ENCODE measurements around the gene TFDP2. TPM values are rescaled to one million over a fixed set of nuclear protein-coding genes. Genes with fewer than 3 reads are reported as not detected.

Gene TFDP2
- total and polyA plus RNA-seq, 9 of the 15 experiments (the other 6 are each of a cell fraction or from before 2014, with no cell fraction given), result 95.6 to 179 (median 126) TPM

- no peak for TF ChIP-seq BCLAF1 (IDR thresholded peaks at IDR 0.05; ENCODE audit: borderline replicate concordance in 1 of 2, control insufficient read depth in 1 of 2, low read depth in 2 of 2, low read length in 1 of 2)
- no peak for TF ChIP-seq BHLHE40 (IDR thresholded peaks at IDR 0.05; ENCODE audit: low read length)
These were observed 113.9 kb downstream of the TFDP2 start (continued) for GRCh38 chr3:142035308-142035922.

- FAIRE-seq, result peak; percentile 11
- in situ Hi-C loops (cut with MboI), result no loop called here
- no peak for TF ChIP-seq OTX1 (CRISPR knock-in tag; IDR thresholded peaks at IDR 0.05)
- TF ChIP-seq TGIF2 (CRISPR knock-in tag; IDR thresholded peaks at IDR 0.05), result no peak
- no peak for TF ChIP-seq CXXC5 (CRISPR knock-in tag; IDR thresholded peaks at IDR 0.05)
- TF ChIP-seq KDM5B (IDR thresholded peaks at IDR 0.05; ENCODE audit: insufficient replicate concordance, low read depth, low read length), result no peak
- TF ChIP-seq ESRRA (IDR thresholded peaks at IDR 0.05; ENCODE audit: borderline replicate concordance, low read depth), result no peak
- no peak for TF ChIP-seq BMI1 (IDR thresholded peaks at IDR 0.05; ENCODE audit: low read length)
- no peak for TF ChIP-seq MYBL2 (IDR thresholded peaks at IDR 0.05; ENCODE audit: low read depth)
- TF ChIP-seq MYBL2 (CRISPR knock-in tag; IDR thresholded peaks at IDR 0.05; ENCODE audit: borderline replicate concordance), result no peak
- no peak for TF ChIP-seq ETS2 (tag; IDR thresholded peaks at IDR 0.05; ENCODE audit: borderline replicate concordance, poor library complexity, severe bottlenecking)
- no peak for TF ChIP-seq SIN3B (IDR thresholded peaks at IDR 0.05; ENCODE audit: low read depth)
- no peak for TF ChIP-seq CREBBP (IDR thresholded peaks at IDR 0.05; ENCODE audit: low read depth, low read length)
- TF ChIP-seq NFRKB (IDR thresholded peaks at IDR 0.05; ENCODE audit: low read depth), result no peak
- no peak for TF ChIP-seq MXI1 (IDR thresholded peaks at IDR 0.05; ENCODE audit: low read depth, low read length)
- TF ChIP-seq ZNF121 (CRISPR knock-in tag; conservative IDR thresholded peaks at IDR 0.05), result no peak
- TF ChIP-seq ZFX (CRISPR knock-in tag; IDR thresholded peaks at IDR 0.05), result peak; percentile 67
- 0 out of 2 replicates have a peak, but pooled peaks have one; percentile 23 for TF ChIP-seq SMARCA4 (IDR thresholded peaks at IDR 0.05)
- TF ChIP-seq E2F1 (CRISPR knock-in tag; IDR thresholded peaks at IDR 0.05), result no peak
These were observed 116.1 kb downstream of the TFDP2 start for GRCh38 chr3:142033292-142033691.

More at GRCh38 chr3:142033292-142033691, 116.1 kb downstream of the TFDP2 start:
- H3K79me2 ChIP-seq (ENCODE audit: control insufficient read depth, insufficient read depth, low read length), result no peaks in the 10 kb centered on the region; the same call in 1 of the 3 replicates
- no peak overlapping the region for H3K27ac ChIP-seq (ENCODE audit: extremely low read depth, low read depth, low read length)
- H3K9me3 ChIP-seq (replicated peaks; ENCODE audit: control insufficient read depth, insufficient read depth, low read depth, low read length), result no peaks in the 10 kb centered on the region
- BruUV-seq (replicated peaks), result no TSS peak
- ChIA-PET CTCF (ENCODE audit: low intra/inter-chr PET ratio) (no interaction called here), POLR2A (no interaction called here)
- no peaks in the 10 kb centered on the region for H3K9me1 ChIP-seq (ENCODE audit: control insufficient read depth, insufficient read depth, low read length)
- peak overlapping the region; percentile 60 for H2AFZ ChIP-seq (ENCODE audit: low read depth, low read length)
- no peak overlapping the region for H3K4me2 ChIP-seq (ENCODE audit: insufficient read depth, low read length)
- no peaks in the 10 kb centered on the region for H3K36me3 ChIP-seq (ENCODE audit: control insufficient read depth, insufficient read depth, low read length)
- H3K27me3 ChIP-seq (ENCODE audit: control insufficient read depth in 2 of 2, insufficient read depth in 2 of 2, low read length in 2 of 2), result no peaks in the 10 kb centered on the region
- intact Hi-C loops (cut with micrococcal nuclease), result no loop called here
- peaks cover 4 to 16% of the 10 kb centered on the region in 2 experiments; a peak in 3 of 5 replicates for H3K4me1 ChIP-seq (replicated peaks in 1 of 2; ENCODE audit: control insufficient read depth in 2 of 2, insufficient read depth in 2 of 2, low read length in 2 of 2)
- DNase-seq (ENCODE audit: extremely low read depth in 1 of 4, low spot score in 3 of 4) (no peak), ATAC-seq (no peak)
- H4K20me1 ChIP-seq (replicated peaks; ENCODE audit: control insufficient read depth, insufficient read depth, low read length), result no peaks in the 10 kb centered on the region
- H3K9ac ChIP-seq (ENCODE audit: insufficient read depth in 1 of 2, low read depth in 2 of 2, low read length in 2 of 2), result no peak overlapping the region
- WGBS (ENCODE audit: insufficient coverage, low coverage, missing lambda C conversion rate), result 0% methylated on average over 4 of the region's 4 CpGs
- no peak overlapping the region for H3K4me3 ChIP-seq

Data from K562 (cell line).